Inferior parietal cortex (tissue), 1 donor: Measurements from ENCODE around the gene KCNK3.

ENCODE experiments used
- DNase-seq: peaks from one replicate; pipeline ENCODE4 v3.0.0-alpha.2; 2016; ENCODE audit errors: extremely low spot score

KCNK3 gene

GRCh38 chr2:26687801-26688200 lies 4.7 kb upstream of the KCNK3 start:
- no peak for DNase-seq

GRCh38 chr2:26691161-26691560 lies 1.4 kb upstream of the KCNK3 start:
- no peak for DNase-seq

GRCh38 chr2:26691881-26692278 lies 642 bp upstream of the KCNK3 start:
- DNase-seq = no peak

GRCh38 chr2:26692897-26693849 lies 651 bp downstream of the KCNK3 start:
- no peak for DNase-seq

- no peak for DNase-seq
These were observed 1.5 kb downstream of the KCNK3 start for GRCh38 chr2:26694001-26694400.

GRCh38 chr2:26696351-26696816 lies 3.9 kb downstream of the KCNK3 start:
- no peak for DNase-seq

- DNase-seq = no peak
These were observed 4.9 kb downstream of the KCNK3 start for GRCh38 chr2:26697425-26697824.

- DNase-seq = no peak
These were observed 6.8 kb downstream of the KCNK3 start for GRCh38 chr2:26699295-26699694.

- no peak for DNase-seq
These were observed 7.6 kb downstream of the KCNK3 start for GRCh38 chr2:26700078-26700477.

GRCh38 chr2:26701596-26701995 lies 9.1 kb downstream of the KCNK3 start:
- no peak for DNase-seq

GRCh38 chr2:26702025-26702424 lies 9.5 kb downstream of the KCNK3 start:
- no peak for DNase-seq

GRCh38 chr2:26704441-26704977 lies 12.0 kb downstream of the KCNK3 start:
- no peak for DNase-seq

- DNase-seq = no peak
These were observed 12.6 kb downstream of the KCNK3 start for GRCh38 chr2:26705126-26705525.

- DNase-seq = no peak
These were observed 13.6 kb downstream of the KCNK3 start for GRCh38 chr2:26706093-26706492.

- DNase-seq = no peak
These were observed 14.3 kb downstream of the KCNK3 start for GRCh38 chr2:26706616-26707473.

GRCh38 chr2:26707747-26708146 lies 15.2 kb downstream of the KCNK3 start:
- DNase-seq = no peak

- DNase-seq = no peak
These were observed 15.9 kb downstream of the KCNK3 start for GRCh38 chr2:26708457-26708856.

GRCh38 chr2:26709323-26710110 lies 17.0 kb downstream of the KCNK3 start:
- no peak for DNase-seq

GRCh38 chr2:26710145-26710544 lies 17.6 kb downstream of the KCNK3 start:
- DNase-seq = no peak

GRCh38 chr2:26710743-26711456 lies 18.4 kb downstream of the KCNK3 start:
- DNase-seq = no peak
